CD14-positive monocyte (primary cell): Measurements from ENCODE around the gene NADK. TPM values are rescaled to one million over a fixed set of nuclear protein-coding genes. Genes with fewer than 3 reads are reported as not detected.
"Not testable (repeated sequence)": the region's sequence is repeated elsewhere in the genome, so short reads cannot be mapped to it uniquely, and the experiment has no call there.

ENCODE experiments used
- DNase-seq, 3 donors: peaks; one replicate each; pipeline ENCODE4 v3.0.0-alpha.2; 2011 to 2022
- H2AFZ ChIP-seq: 2 replicates; pipeline ENCODE4 v1.6.0; 2012; ENCODE audit warnings: mild to moderate bottlenecking, low read depth, low read length, inconsistent platforms; ENCODE audit not compliant: insufficient read depth, poor library complexity, severe bottlenecking
- H3K27ac ChIP-seq, 2 donors: 1 replicate in 1 of 2; 2 replicates in 1 of 2; pipeline ENCODE4 v1.5.1; 2012 to 2013; ENCODE audit warnings: low read length in 2 of 2, control low read depth in 1 of 2, inconsistent platforms in 1 of 2, low read depth in 1 of 2, mild to moderate bottlenecking in 1 of 2
- H3K27me3 ChIP-seq, 2 donors: one replicate each; pipeline versions ENCODE4 v1.6.0 to v1.6.1; 2011 to 2013; ENCODE audit warnings: low read length in 2 of 2; ENCODE audit not compliant: control insufficient read depth in 2 of 2, insufficient read depth in 2 of 2
- H3K36me3 ChIP-seq, 2 donors: replicated peaks in 1 of 2; 1 replicate in 1 of 2; 2 replicates in 1 of 2; pipeline versions ENCODE4 v1.5.1 to v1.6.1; 2012 to 2013; ENCODE audit warnings: low read length in 2 of 2, control low read depth in 1 of 2, inconsistent platforms in 1 of 2, mild to moderate bottlenecking in 1 of 2; ENCODE audit not compliant: insufficient read depth in 2 of 2, control insufficient read depth in 1 of 2
- H3K4me1 ChIP-seq, 2 donors: 1 replicate in 1 of 2; 2 replicates in 1 of 2; pipeline versions ENCODE4 v1.5.1 to v1.6.1; 2012 to 2013; ENCODE audit warnings: low read length in 2 of 2, control low read depth in 1 of 2, inconsistent platforms in 1 of 2, mild to moderate bottlenecking in 1 of 2, moderate library complexity in 1 of 2; ENCODE audit not compliant: insufficient read depth in 2 of 2, control insufficient read depth in 1 of 2
- H3K4me2 ChIP-seq: replicated peaks from 2 replicates; pipeline ENCODE3; 2012; ENCODE audit warnings: low read length, moderate library complexity, mild to moderate bottlenecking; ENCODE audit not compliant: poor library complexity, severe bottlenecking; ENCODE audit errors: extremely low read depth
- H3K4me3 ChIP-seq, 3 experiments: fragments of 200-600 bp in 1 of 3; sonication (generic) in 1 of 3; replicated peaks in 1 of 3; 1 replicate in 2 of 3; 2 replicates in 1 of 3; pipeline ENCODE4 v1.5.1; 2011 to 2013; ENCODE audit warnings: low read length in 3 of 3, mild to moderate bottlenecking in 3 of 3, control low read depth in 2 of 3, low read depth in 2 of 3, inconsistent platforms in 1 of 3, moderate library complexity in 1 of 3
- H3K79me2 ChIP-seq: 2 replicates; pipeline ENCODE4 v1.6.0; 2012; ENCODE audit warnings: mild to moderate bottlenecking, control low read depth, inconsistent platforms, low read length, moderate library complexity; ENCODE audit not compliant: insufficient read depth
- H3K9ac ChIP-seq: 2 replicates; pipeline ENCODE4 v1.6.0; 2017; ENCODE audit warnings: low read length, mild to moderate bottlenecking; ENCODE audit not compliant: insufficient read depth, poor library complexity, severe bottlenecking
- H3K9me3 ChIP-seq, 2 donors: replicated peaks in 1 of 2; 1 replicate in 1 of 2; 2 replicates in 1 of 2; pipeline versions ENCODE4 v1.5.1 to v1.6.1; 2012 to 2013; ENCODE audit warnings: low read length in 2 of 2, control low read depth in 1 of 2; ENCODE audit not compliant: control insufficient read depth in 1 of 2, insufficient read depth in 1 of 2
- H4K20me1 ChIP-seq: 2 replicates; pipeline ENCODE4 v1.6.0; 2012; ENCODE audit warnings: mild to moderate bottlenecking, low read length, control low read depth, moderate library complexity; ENCODE audit not compliant: insufficient read depth
- H3K27ac Mint-ChIP-seq, 7 donors: one replicate each; pipeline ENCODE4 v1.8.0; 2020; ENCODE audit warnings: mild to moderate bottlenecking in 7 of 7, mixed read lengths in 7 of 7, moderate library complexity in 6 of 7, inconsistent platforms in 2 of 7
- H3K27me3 Mint-ChIP-seq, 3 donors: one replicate each; pipeline ENCODE4 v1.8.0; 2021 to 2022; ENCODE audit warnings: low read depth in 3 of 3, mild to moderate bottlenecking in 3 of 3, mixed read lengths in 3 of 3, moderate library complexity in 3 of 3, inconsistent platforms in 1 of 3
- H3K36me3 Mint-ChIP-seq, 2 donors: one replicate each; pipeline ENCODE4 v1.8.0; 2020; ENCODE audit warnings: mixed read lengths in 2 of 2, inconsistent platforms in 1 of 2, mild to moderate bottlenecking in 1 of 2
- H3K4me1 Mint-ChIP-seq: one replicate; pipeline ENCODE4 v1.8.0; 2020; ENCODE audit warnings: mild to moderate bottlenecking, mixed read lengths
- H3K4me3 Mint-ChIP-seq, 2 donors: one replicate each; pipeline ENCODE4 v1.8.0; 2020; ENCODE audit warnings: mild to moderate bottlenecking in 2 of 2, mixed read lengths in 2 of 2, moderate library complexity in 1 of 2
- H3K9me3 Mint-ChIP-seq, 7 donors: one replicate each; pipeline ENCODE4 v1.8.0; 2020 to 2022; ENCODE audit warnings: mixed read lengths in 7 of 7, mild to moderate bottlenecking in 6 of 7, moderate library complexity in 6 of 7, inconsistent platforms in 2 of 7
- WGBS: methylation state at CpG from one replicate; pipeline ENCODE4 v1.1.5; 2013; ENCODE audit warnings: missing lambda C conversion rate; ENCODE audit not compliant: insufficient coverage; 5-methylcytosine and 5-hydroxymethylcytosine counted together
- intact Hi-C, 2 donors: fragments of 100-400 bp; cut with micrococcal nuclease; formaldehyde crosslinking; loops; one replicate each; pipeline versions ENCODE4 v1.15.0 to v1.15.1; 2023
- polyA plus RNA-seq, 3 donors: library from polyadenylated mRNA; depleted of rRNA in 1 of 3; unstranded in 2 of 3; stranded (reverse) in 1 of 3; fragments of 300-500 nt in 2 of 3; fragments of >200 nt in 1 of 3; fragmentation: Illumina TruSeq in 2 of 3; gene quantifications; 1 replicate in 2 of 3; 2 replicates in 1 of 3; pipeline ENCODE4 v1.2.3, GENCODE V29; 2012 to 2021
- TF ChIP-seq, protein P1 (sequence below): fragments of 200-600 bp; IDR thresholded peaks from one replicate; pipeline ENCODE4 v1.8.0; 2022; ENCODE audit warnings: antibody characterized with exemption, mild to moderate bottlenecking

Gene NADK
- polyA plus RNA-seq, 3 donors, result 175 to 425 (median 235) TPM

DNA sequence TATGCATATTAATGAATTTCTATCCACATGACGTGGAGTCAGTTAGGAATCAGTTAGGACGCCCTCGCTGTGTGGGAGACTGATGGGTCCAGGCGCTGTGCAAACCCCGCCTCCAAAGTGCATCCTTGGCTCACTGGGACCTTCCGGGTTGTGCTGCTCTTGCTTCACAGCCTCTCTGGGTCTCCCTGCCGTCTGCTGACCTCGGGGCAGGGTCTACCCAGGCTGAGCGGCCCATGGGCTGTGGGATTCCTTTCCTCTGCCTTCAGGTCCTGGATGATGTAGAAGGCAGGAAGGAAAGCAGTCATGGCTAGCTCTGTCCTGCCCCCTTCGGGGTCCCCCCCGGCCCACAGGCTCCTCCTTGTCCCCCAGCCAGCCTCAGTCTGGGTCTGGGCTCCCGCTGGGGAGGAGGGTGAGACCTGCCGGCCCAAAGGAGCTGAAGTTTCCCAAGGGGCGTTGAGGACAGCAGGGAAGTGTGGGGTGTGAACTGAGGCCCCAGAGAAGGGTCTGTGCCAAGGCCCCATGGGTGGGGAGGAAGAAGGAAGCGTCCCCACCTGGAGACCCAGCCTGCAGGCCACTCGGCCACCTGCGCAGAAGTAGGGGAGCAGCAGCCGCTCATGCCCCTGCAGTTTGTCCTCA, 29.5 kb downstream of the NADK start:
- no peak overlapping the region for H3K9ac ChIP-seq
- Mint-ChIP-seq H3K27me3 (no peaks in the 10 kb centered on the region), H3K36me3 (peaks cover 14 to 17% of the 10 kb centered on the region in 2 donors), H3K4me1 (peaks cover 7% of the 10 kb centered on the region), H3K9me3 (no peaks in the 10 kb centered on the region), H3K4me3 (no peak overlapping the region), H3K27ac (peak overlapping the region in 1 of 7 donors; percentile 74)
- no peak overlapping the region for H3K27ac ChIP-seq
- no peaks in the 10 kb centered on the region for H3K9me3 ChIP-seq
- intact Hi-C loops, result loop anchor here (10.0 kb wide), 1 partner anchor 54 kb away; the partner anchor contains the start of gene SLC35E2B (in 2 of the 2)
- peaks cover 1% of the 10 kb centered on the region for H3K79me2 ChIP-seq
- H3K4me3 ChIP-seq, result no peak overlapping the region
- WGBS, result 82% methylated on average over 10 of the region's 18 CpGs
- peaks cover 16 to 19% of the 10 kb centered on the region in 2 donors for H3K36me3 ChIP-seq
- no peaks in the 10 kb centered on the region for H3K4me1 ChIP-seq
- no peak for DNase-seq
- H4K20me1 ChIP-seq, result peaks cover 20% of the 10 kb centered on the region
- no peak overlapping the region for H2AFZ ChIP-seq
- no peaks in the 10 kb centered on the region for H3K27me3 ChIP-seq
- H3K4me2 ChIP-seq, result no peak overlapping the region
- TF ChIP-seq, protein P1, sequence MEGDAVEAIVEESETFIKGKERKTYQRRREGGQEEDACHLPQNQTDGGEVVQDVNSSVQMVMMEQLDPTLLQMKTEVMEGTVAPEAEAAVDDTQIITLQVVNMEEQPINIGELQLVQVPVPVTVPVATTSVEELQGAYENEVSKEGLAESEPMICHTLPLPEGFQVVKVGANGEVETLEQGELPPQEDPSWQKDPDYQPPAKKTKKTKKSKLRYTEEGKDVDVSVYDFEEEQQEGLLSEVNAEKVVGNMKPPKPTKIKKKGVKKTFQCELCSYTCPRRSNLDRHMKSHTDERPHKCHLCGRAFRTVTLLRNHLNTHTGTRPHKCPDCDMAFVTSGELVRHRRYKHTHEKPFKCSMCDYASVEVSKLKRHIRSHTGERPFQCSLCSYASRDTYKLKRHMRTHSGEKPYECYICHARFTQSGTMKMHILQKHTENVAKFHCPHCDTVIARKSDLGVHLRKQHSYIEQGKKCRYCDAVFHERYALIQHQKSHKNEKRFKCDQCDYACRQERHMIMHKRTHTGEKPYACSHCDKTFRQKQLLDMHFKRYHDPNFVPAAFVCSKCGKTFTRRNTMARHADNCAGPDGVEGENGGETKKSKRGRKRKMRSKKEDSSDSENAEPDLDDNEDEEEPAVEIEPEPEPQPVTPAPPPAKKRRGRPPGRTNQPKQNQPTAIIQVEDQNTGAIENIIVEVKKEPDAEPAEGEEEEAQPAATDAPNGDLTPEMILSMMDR, result no peak

DNA sequence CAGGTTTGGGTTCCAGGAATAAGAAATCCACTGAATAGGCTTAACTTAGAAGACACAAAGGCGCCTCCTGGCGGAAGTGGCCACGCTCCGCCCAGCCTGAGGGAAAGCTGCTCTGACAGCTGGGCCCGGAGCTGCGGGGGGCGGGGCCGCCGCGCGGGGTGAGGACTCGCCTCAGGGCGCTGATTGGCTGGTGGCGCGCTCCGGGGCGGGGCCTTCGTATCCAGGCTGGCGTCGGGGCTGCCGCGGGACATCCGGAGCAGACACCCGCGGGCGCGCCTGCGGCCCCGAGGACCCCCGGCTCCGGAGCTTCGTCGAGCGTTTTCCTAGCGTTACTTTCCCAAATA, 31.7 kb downstream of the NADK start:
- H3K9me3 Mint-ChIP-seq, H3K27me3 ChIP-seq, H2AFZ ChIP-seq, H3K4me1 Mint-ChIP-seq, H3K4me1 ChIP-seq, H3K36me3 ChIP-seq, H3K9ac ChIP-seq, H3K4me2 ChIP-seq, DNase-seq, H3K27me3 Mint-ChIP-seq, H4K20me1 ChIP-seq, H3K79me2 ChIP-seq, H3K9me3 ChIP-seq: not testable (repeated sequence)
- intact Hi-C loops, result loop anchor here (10.0 kb wide), 1 partner anchor 52 kb away; the partner anchor contains the start of gene SLC35E2B (in 2 of the 2)
- Mint-ChIP-seq H3K4me3 (peak overlapping the region; percentile 68 to 69), H3K27ac (peak overlapping the region in 6 of 7 donors; percentile 40 to 99 (median 86)), H3K36me3 (peaks cover 6 to 13% of the 10 kb centered on the region in 2 donors)
- H3K27ac ChIP-seq, result peak overlapping the region; percentile 82 to 84
- no CpG with 5 or more reads among the region's 35 CpGs for WGBS
- H3K4me3 ChIP-seq, result peak overlapping the region; percentile 18 to 57 (median 21)

- not testable (repeated sequence) for H2AFZ ChIP-seq, H3K4me2 ChIP-seq, H3K4me1 ChIP-seq, H3K4me1 Mint-ChIP-seq, H3K9me3 ChIP-seq, H3K27me3 Mint-ChIP-seq, H3K36me3 ChIP-seq, H3K79me2 ChIP-seq, H4K20me1 ChIP-seq, H3K27me3 ChIP-seq, H3K9me3 Mint-ChIP-seq
- peak overlapping the region; percentile 68 to 69 for H3K4me3 Mint-ChIP-seq
- H3K36me3 Mint-ChIP-seq, result peaks cover 6 to 16% of the 10 kb centered on the region in 2 donors
- peak overlapping the region; percentile 72 for H3K9ac ChIP-seq
- H3K4me3 ChIP-seq, result peak overlapping the region; percentile 36 to 57 (median 48)
- H3K27ac Mint-ChIP-seq, result peak overlapping the region; percentile 83 to 99 (median 96)
- H3K27ac ChIP-seq, result peak overlapping the region; percentile 82 to 84
- intact Hi-C loops, result loop anchor here (10.0 kb wide), 1 partner anchor 51 kb away; the partner anchor contains the start of gene SLC35E2B (in 2 of the 2)
- DNase-seq, result peak; percentile 67 to 86 (median 78)
- 0% methylated on average over 6 of the region's 101 CpGs for WGBS
Measured at GRCh38 chr1:1745651-1746565, 32.4 kb downstream of the NADK start.
